Astrocyte of the spinal cord (primary cell): ENCODE results near the gene ZNF138.
"Not testable (repeated sequence)": the region's sequence is repeated elsewhere in the genome, so short reads cannot be mapped to it uniquely, and the experiment has no call there.

Experiments
- DNase-seq: peaks from one replicate; pipeline ENCODE4 v3.0.0; 2011; ENCODE audit warnings: low read depth, low spot score
- H3K4me3 ChIP-seq: 2 replicates; pipeline ENCODE4 v1.5.1; 2011; ENCODE audit warnings: low read depth, mild to moderate bottlenecking, low read length, moderate library complexity
- in situ Hi-C: cut with HindIII; loops from 2 replicates; pipeline ENCODE4 v1.10.0; 2017; ENCODE audit warnings: low sequenced_read_pairs
- TF ChIP-seq, protein P1 (sequence below): IDR thresholded peaks from 2 replicates; pipeline ENCODE4 v1.5.1; 2012; ENCODE audit warnings: low read depth, mild to moderate bottlenecking, low read length, inconsistent platforms

ZNF138 gene

DNA sequence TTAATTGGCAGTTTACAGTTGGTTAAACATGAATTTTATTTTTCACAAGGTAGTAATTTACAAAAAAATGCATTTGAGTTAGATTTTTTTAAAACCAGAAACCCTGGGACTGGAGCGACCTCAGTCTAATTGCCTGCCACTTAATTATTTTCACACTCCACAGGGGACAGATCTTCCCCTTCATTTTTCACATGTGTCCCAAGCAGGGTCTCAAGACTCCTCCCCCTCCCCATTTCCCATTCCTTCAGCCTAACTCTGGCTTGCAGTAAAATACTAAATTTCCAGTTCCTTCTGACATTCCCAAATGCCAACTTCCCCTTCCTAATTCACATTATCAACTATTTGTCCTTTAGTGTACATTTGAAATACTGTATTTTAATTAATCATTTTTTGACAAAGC, 948 bp downstream of the ZNF138 start:
- no peak for DNase-seq
- H3K4me3 ChIP-seq, result peak overlapping the region; percentile 87
- TF ChIP-seq, protein P1, sequence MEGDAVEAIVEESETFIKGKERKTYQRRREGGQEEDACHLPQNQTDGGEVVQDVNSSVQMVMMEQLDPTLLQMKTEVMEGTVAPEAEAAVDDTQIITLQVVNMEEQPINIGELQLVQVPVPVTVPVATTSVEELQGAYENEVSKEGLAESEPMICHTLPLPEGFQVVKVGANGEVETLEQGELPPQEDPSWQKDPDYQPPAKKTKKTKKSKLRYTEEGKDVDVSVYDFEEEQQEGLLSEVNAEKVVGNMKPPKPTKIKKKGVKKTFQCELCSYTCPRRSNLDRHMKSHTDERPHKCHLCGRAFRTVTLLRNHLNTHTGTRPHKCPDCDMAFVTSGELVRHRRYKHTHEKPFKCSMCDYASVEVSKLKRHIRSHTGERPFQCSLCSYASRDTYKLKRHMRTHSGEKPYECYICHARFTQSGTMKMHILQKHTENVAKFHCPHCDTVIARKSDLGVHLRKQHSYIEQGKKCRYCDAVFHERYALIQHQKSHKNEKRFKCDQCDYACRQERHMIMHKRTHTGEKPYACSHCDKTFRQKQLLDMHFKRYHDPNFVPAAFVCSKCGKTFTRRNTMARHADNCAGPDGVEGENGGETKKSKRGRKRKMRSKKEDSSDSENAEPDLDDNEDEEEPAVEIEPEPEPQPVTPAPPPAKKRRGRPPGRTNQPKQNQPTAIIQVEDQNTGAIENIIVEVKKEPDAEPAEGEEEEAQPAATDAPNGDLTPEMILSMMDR, result no peak
- in situ Hi-C loops, result no loop called here

DNA sequence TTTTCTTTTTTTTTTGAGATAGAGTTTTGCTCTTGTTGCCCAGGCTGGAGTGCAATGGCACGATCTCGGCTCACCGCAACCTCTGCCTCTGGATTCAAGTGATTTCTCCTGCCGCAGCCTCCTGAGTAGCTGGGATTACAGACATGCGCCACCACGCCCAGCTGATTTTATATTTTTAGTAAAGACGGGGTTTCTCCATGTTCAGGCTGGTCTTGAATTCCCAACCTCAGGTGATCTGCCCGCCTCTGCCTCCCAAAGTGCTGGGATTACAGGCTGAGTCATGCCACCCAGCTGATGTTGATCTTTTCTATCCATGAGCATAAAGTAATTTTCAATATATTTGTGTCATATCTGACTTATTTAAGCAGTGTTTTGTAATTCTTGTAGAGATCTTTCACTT, 4.9 kb downstream of the ZNF138 start:
- DNase-seq, H3K4me3 ChIP-seq, in situ Hi-C loops: not testable (repeated sequence)

DNA sequence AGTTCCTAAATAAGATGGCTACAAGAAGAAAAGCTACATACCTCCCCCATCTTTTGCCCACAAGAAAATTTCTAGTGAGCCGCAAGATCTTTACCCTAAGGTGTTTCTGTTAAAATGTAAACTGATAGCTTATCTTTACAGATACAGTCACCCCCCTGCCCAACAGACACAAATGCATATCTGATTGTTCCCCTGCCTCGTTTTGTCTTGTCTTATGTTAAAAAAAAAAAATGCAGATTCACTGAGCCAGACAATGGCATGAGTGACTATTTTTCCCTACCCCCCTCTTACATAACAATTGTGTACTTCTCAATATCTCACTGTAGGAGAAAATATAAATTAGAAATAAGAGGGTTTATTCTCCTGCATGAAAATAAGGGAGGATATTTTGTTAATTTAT, 8.5 kb downstream of the ZNF138 start:
- TF ChIP-seq, protein P1, result no peak
- no peak for DNase-seq
- in situ Hi-C loops, result no loop called here
- no peak overlapping the region for H3K4me3 ChIP-seq

DNA sequence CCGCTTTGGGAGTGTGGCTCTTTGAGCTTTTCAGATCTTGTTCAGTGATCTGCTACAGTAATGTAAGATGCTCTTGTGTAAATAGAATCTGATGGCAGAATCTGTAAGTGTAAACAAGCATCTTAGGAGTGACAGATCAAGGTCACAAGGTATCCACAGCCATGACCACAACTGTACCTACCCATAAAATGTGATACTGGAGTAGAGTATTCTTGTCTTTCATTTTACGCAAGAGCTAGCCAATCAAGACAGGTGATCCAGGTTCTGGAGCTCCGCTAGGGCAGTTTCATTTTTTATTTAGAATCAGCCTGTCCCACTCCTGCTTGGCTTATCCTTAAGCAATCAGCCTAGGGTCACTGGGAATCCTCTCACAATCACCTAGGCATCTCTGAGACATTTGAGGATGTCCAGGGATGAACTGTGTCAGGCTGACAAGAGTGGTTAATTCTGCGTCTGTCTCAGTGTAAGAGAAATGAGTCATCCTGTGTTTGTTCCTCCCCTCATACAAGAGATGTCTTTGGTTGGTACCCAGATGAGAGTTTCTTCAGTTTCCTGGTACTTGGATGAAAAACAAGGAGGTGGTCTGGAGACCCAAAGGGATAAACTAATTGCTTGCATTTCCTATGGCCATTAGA, 13.6 kb downstream of the ZNF138 start:
- TF ChIP-seq, protein P1, result no peak
- DNase-seq, result no peak
- in situ Hi-C loops, result no loop called here
- no peak overlapping the region for H3K4me3 ChIP-seq

DNA sequence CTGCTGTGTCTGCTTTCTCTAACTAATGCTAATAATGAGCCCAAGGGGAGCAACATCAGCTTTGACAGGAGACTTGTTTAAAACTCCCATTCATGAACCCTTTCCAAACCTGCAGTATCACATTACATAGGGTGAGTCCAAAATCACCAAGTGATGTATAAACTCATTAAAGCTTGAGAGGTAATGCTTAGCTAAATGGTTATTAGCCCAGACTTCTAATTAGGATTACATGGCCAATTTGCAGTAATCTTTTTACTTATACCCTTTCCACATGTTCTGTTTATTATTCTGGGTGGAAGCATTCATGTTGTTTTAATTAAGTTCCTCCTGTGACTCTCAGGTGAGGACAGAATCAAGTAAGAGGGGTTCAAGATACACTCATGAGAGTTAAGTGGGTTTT, 17.5 kb downstream of the ZNF138 start:
- in situ Hi-C loops, result no loop called here
- DNase-seq, result no peak
- no peak overlapping the region for H3K4me3 ChIP-seq
- TF ChIP-seq, protein P1, result no peak

DNA sequence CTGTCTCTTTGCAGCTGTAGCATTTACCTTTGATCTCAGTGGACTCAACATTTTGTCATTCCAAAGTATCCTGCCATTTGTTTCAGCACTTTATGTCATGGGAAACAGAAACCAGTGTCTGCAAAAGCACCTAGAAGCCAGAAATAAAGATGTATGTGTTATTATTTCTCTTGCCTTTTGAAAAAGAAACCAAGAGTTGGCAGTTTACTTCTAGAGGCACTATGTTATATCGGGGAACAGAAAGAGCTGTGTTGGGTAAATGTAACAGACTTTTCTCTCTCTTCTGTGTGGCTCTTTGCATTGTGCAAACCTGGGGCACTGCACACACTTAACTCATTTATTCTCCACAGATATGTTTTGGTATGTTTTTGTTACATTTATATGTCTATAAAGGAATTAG, 36.7 kb downstream of the ZNF138 start:
- TF ChIP-seq, protein P1, result no peak
- in situ Hi-C loops, result no loop called here
- H3K4me3 ChIP-seq, result no peak overlapping the region
- DNase-seq, result no peak

DNA sequence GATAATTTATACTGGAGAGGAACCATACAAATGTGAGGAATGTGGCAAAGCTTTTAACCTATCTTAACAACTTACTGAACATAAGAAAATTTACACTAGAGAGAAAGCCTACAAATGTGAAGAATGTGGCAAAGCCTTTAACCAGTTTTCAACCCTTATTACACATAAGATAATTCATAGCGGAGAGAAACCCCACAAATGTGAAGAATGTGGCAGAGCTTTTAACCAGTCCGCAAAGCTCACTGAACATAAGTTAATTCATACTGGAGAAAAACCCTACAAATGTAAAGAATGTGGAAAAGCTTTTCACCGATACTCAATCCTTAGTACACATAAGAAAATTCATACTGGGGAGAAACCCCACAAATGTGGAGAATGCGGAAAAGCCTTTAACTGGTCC, 37.9 kb downstream of the ZNF138 start:
- H3K4me3 ChIP-seq, result no peak overlapping the region
- DNase-seq, result no peak
- TF ChIP-seq, protein P1, result no peak
- in situ Hi-C loops, result no loop called here
